Psoas muscle (tissue), 8 donors: ENCODE data around the gene LGALS1. TPM values are rescaled to one million over a fixed set of nuclear protein-coding genes. Genes with fewer than 3 reads are reported as not detected.
A peak's percentile ranks its signal among the peaks of the same experiment; 100 is the strongest.

Experiments used
- ATAC-seq, 4 donors: fragments of 200-7000 bp; cut with Tn5 transposase; one replicate each; pipeline ENCODE4 v1.9.1; 2020; ENCODE audit warnings: moderate library complexity in 3 of 4, mild to moderate bottlenecking in 2 of 4
- DNase-seq, 2 donors: peaks; one replicate each; pipeline ENCODE4 v3.0.0-alpha.2; 2020
- H3K27ac ChIP-seq: fragments of 200-600 bp; one replicate; pipeline ENCODE4 v1.8.0; 2022
- H3K27me3 ChIP-seq, 3 donors: fragments of 200-600 bp in 1 of 3; one replicate each; pipeline versions ENCODE4 v1.6.1 to v1.8.0; 2013 to 2022; ENCODE audit warnings: low read length in 2 of 3, mild to moderate bottlenecking in 2 of 3, moderate library complexity in 1 of 3; ENCODE audit not compliant: insufficient read depth in 3 of 3
- H3K36me3 ChIP-seq, 2 donors: fragments of 200-600 bp in 1 of 2; one replicate each; pipeline versions ENCODE4 v1.6.1 to v1.8.0; 2013 to 2022; ENCODE audit warnings: low read depth in 1 of 2, mild to moderate bottlenecking in 1 of 2, moderate library complexity in 1 of 2; ENCODE audit not compliant: insufficient read depth in 1 of 2
- H3K4me1 ChIP-seq: fragments of 200-600 bp; one replicate; pipeline ENCODE4 v1.8.0; 2022
- H3K4me3 ChIP-seq: fragments of 200-600 bp; one replicate; pipeline ENCODE4 v1.8.0; 2022; ENCODE audit warnings: mild to moderate bottlenecking
- H3K9me3 ChIP-seq: fragments of 200-600 bp; one replicate; pipeline ENCODE4 v1.8.0; 2022
- WGBS, 3 donors: extraction: QIAGEN DNeasy Blood & Tissue Kit; methylation state at CpG; one replicate each; pipeline versions ENCODE4 v1.1.6 to v1.1.7; 2013; 5-methylcytosine and 5-hydroxymethylcytosine counted together
- intact Hi-C, 2 donors: fragments of 100-400 bp; cut with DNase I; formaldehyde crosslinking; loops; one replicate each; pipeline versions ENCODE4 v1.11.0 to v1.14.2; 2022
- polyA plus RNA-seq, 3 donors: library from polyadenylated mRNA; stranded (reverse); fragments of 200-250 nt; gene quantifications; one replicate each; pipeline ENCODE4 v1.2.3, GENCODE V29; 2013
- total RNA-seq, 4 donors: library from RNA; stranded (reverse); fragmentation: NEBNext Ultra II Directional in 2 of 4; extraction: Animal tissue kit (Norgen Biotek cat#: 25700) in 2 of 4; gene quantifications; one replicate each; pipeline versions ENCODE4 v1.2.1 to v1.2.4, GENCODE V29; 2021 to 2023
- TF ChIP-seq, protein P1 (sequence below): fragments of 200-600 bp; IDR thresholded peaks from one replicate; pipeline ENCODE4 v1.8.0; 2022; ENCODE audit warnings: antibody characterized with exemption
- donor health status: healthy with polysubstance abuse.
- donor health status: DM: no; HTN: no; CAD: no; lungs with moderate emphysema.
- donor health status: Bipolar disorder and iron deficiency.
- donor health status: healthy.
- donor health status: DM: yes; HTN: yes; CAD: no.
- donor health status: DM: no; HTN: no; CAD: no.
- donor health status: DM: no; HTN: no; CAD: no.
- donor health status: DM: yes; HTN: yes; CAD: no.

LGALS1 gene
- total and polyA plus RNA-seq, 7 donors: 434 to 1,817 (median 976) TPM

- Histone ChIP-seq H3K9me3 (no peaks in the 10 kb centered on the region), H3K4me3 (no peak overlapping the region), H3K27ac (no peak overlapping the region), H3K27me3 (no peaks in the 10 kb centered on the region), H3K4me1 (peaks cover 6% of the 10 kb centered on the region), H3K36me3 (no peaks in the 10 kb centered on the region)
- ATAC-seq: no peak
- TF ChIP-seq, protein P1, sequence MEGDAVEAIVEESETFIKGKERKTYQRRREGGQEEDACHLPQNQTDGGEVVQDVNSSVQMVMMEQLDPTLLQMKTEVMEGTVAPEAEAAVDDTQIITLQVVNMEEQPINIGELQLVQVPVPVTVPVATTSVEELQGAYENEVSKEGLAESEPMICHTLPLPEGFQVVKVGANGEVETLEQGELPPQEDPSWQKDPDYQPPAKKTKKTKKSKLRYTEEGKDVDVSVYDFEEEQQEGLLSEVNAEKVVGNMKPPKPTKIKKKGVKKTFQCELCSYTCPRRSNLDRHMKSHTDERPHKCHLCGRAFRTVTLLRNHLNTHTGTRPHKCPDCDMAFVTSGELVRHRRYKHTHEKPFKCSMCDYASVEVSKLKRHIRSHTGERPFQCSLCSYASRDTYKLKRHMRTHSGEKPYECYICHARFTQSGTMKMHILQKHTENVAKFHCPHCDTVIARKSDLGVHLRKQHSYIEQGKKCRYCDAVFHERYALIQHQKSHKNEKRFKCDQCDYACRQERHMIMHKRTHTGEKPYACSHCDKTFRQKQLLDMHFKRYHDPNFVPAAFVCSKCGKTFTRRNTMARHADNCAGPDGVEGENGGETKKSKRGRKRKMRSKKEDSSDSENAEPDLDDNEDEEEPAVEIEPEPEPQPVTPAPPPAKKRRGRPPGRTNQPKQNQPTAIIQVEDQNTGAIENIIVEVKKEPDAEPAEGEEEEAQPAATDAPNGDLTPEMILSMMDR: no peak
- 92 to 96% (median 93%) methylated on average over 24 to 25 of the region's 25 CpGs for WGBS, 3 donors
- intact Hi-C loops: no loop called here
- no peak for DNase-seq
Observed at GRCh38 chr22:37725551-37726240, 50.3 kb downstream of the LGALS1 start.

DNA sequence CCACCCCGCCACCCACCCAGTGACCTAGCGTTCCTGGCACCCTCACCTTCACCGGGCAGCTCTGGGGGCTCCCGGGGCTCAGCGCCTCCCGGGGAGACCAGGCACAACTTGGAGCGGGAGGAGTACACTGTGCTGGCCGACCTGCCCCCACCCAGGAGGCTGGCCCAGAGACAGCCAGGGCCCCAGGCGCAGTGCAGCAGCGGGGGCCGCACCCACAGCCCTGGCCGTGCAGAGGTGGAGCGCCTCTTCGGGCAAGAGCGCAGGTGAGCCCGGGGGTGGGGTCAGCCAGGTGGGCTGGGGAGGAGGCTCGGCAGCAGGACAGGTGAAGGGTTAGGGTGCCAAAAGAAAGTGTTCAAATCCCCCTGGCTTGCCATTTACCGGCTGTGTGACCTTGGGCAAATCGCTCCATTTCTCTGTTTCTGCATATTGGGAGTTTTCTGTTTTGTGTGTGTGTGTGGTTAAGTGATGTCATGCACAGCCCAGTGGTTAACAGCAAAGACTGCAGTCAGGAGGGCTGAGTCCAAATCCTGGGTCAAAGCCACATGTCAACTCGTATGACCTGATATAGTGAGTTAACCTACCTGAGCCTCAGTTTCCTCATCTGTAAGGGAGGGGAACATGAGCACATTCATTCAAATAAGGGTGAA lies 50.9 kb downstream of the LGALS1 start:
- no peaks in the 10 kb centered on the region for H3K36me3 ChIP-seq
- peaks cover 6% of the 10 kb centered on the region for H3K4me1 ChIP-seq
- 88 to 91% (median 90%) methylated on average over 20 of the region's 20 CpGs for WGBS, 3 donors
- H3K4me3 ChIP-seq: no peak overlapping the region
- intact Hi-C loops: no loop called here
- no peaks in the 10 kb centered on the region for H3K9me3 ChIP-seq
- TF ChIP-seq, protein P1: no peak
- H3K27me3 ChIP-seq: no peaks in the 10 kb centered on the region
- ATAC-seq: peak in 1 of 4 donors; percentile 21
- no peak overlapping the region for H3K27ac ChIP-seq
- DNase-seq: no peak

DNA sequence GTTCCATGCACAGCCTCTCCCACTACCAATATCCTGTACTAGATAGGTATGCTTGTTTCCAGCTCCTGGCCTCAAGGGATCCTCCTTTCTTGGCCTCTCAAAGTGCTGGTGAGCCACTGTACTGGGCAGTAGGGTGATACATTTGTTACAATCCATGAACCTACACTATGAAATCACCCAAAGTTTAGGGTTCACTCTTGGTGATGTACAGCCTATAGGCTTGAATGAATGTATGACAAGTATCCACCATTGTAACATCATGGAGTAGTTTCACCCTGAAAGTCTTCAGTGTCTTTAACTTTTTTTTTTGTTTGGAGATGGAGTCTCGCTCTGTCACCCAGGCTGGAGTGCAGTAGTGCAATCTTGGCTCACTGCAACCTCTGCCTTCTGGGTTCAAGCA lies 53.2 kb downstream of the LGALS1 start:
- Histone ChIP-seq H3K27ac (no peak overlapping the region), H3K27me3 (no peaks in the 10 kb centered on the region), H3K4me3 (no peak overlapping the region), H3K36me3 (no peaks in the 10 kb centered on the region), H3K9me3 (no peaks in the 10 kb centered on the region), H3K4me1 (peaks cover 6% of the 10 kb centered on the region)
- intact Hi-C loops: no loop called here
- DNase-seq: no peak
- 98 to 100% (median 100%) methylated on average over 1 of the region's 1 CpG for WGBS, 3 donors
- peak in 2 of 4 donors; percentile 16 to 35 for ATAC-seq
- TF ChIP-seq, protein P1: no peak

Other genes with a start within 250 kb of the LGALS1 start
- gene ELFN2, start 248.2 kb upstream of the LGALS1 start, total RNA-seq: not detected
- gene ELFN2, start 248.2 kb upstream of the LGALS1 start, polyA plus RNA-seq: under 1 TPM; 0.01 to 0.05 (median 0.01) TPM
- gene MFNG, start 189.3 kb upstream of the LGALS1 start, total RNA-seq: 1 to 10 TPM; 4.5 to 8.0 (median 7.7) TPM
- 1 to 10 TPM; 4.3 to 9.6 (median 8.2) TPM for gene MFNG, start 189.3 kb upstream of the LGALS1 start, polyA plus RNA-seq
- 1 to 10 TPM; 3.8 to 8.0 (median 4.5) TPM for gene CARD10, start 156.2 kb upstream of the LGALS1 start, total RNA-seq
- 1 to 10 TPM; 2.9 to 6.9 (median 4.1) TPM for gene CARD10, start 156.2 kb upstream of the LGALS1 start, polyA plus RNA-seq
- 10 to 100 TPM in 2 of 4 donors, 1 to 10 TPM in 2; 6.9 to 13.8 (median 10.7) TPM for gene CDC42EP1, start 115.2 kb upstream of the LGALS1 start, total RNA-seq
- gene CDC42EP1, start 115.2 kb upstream of the LGALS1 start, polyA plus RNA-seq: 1 to 10 TPM; 3.8 to 5.9 (median 4.1) TPM
- not detected for gene LGALS2, start 95.5 kb upstream of the LGALS1 start, total RNA-seq
- gene LGALS2, start 95.5 kb upstream of the LGALS1 start, polyA plus RNA-seq: under 1 TPM in 2 of 3 donors, not detected in 1; 0.06 to 0.35 TPM
- 10 to 100 TPM; 31.9 to 37.2 (median 33.1) TPM for gene GGA1, start 66.8 kb upstream of the LGALS1 start, total RNA-seq
- 10 to 100 TPM; 30.2 to 39.4 (median 39.4) TPM for gene GGA1, start 66.8 kb upstream of the LGALS1 start, polyA plus RNA-seq
- 1 to 10 TPM; 1.4 to 2.4 (median 1.9) TPM for gene SH3BP1, start 36.0 kb upstream of the LGALS1 start, total RNA-seq
- under 1 TPM; 0.20 to 0.64 (median 0.34) TPM for gene SH3BP1, start 36.0 kb upstream of the LGALS1 start, polyA plus RNA-seq
- gene PDXP, start 16.9 kb upstream of the LGALS1 start, total RNA-seq: 10 to 100 TPM in 3 of 4 donors, 1 to 10 TPM in 1; 9.0 to 13.0 (median 12.3) TPM
- 10 to 100 TPM in 2 of 3 donors, 1 to 10 TPM in 1; 9.8 to 37.9 (median 24.4) TPM for gene PDXP, start 16.9 kb upstream of the LGALS1 start, polyA plus RNA-seq
- 10 to 100 TPM; 11.9 to 15.4 (median 12.3) TPM for gene NOL12, start 10.7 kb downstream of the LGALS1 start, total RNA-seq
- gene NOL12, start 10.7 kb downstream of the LGALS1 start, polyA plus RNA-seq: 10 to 100 TPM; 21.0 to 43.4 (median 22.0) TPM
- 10 to 100 TPM; 22.1 to 34.6 (median 24.5) TPM for gene TRIOBP, start 21.4 kb downstream of the LGALS1 start, total RNA-seq
- 10 to 100 TPM; 19.1 to 42.7 (median 24.7) TPM for gene TRIOBP, start 21.4 kb downstream of the LGALS1 start, polyA plus RNA-seq
- 10 to 100 TPM in 1 of 4 donors, 1 to 10 TPM in 3; 7.7 to 19.2 (median 9.3) TPM for gene GCAT, start 132.3 kb downstream of the LGALS1 start, total RNA-seq
- 1 to 10 TPM; 5.4 to 8.3 (median 7.8) TPM for gene GCAT, start 132.3 kb downstream of the LGALS1 start, polyA plus RNA-seq
- gene GALR3, start 147.7 kb downstream of the LGALS1 start, total RNA-seq: under 1 TPM in 1 of 4 donors, not detected in 3; 0.32 TPM
- under 1 TPM in 1 of 3 donors, not detected in 2; 0.04 TPM for gene GALR3, start 147.7 kb downstream of the LGALS1 start, polyA plus RNA-seq
- 10 to 100 TPM; 11.3 to 18.0 (median 12.5) TPM for gene ANKRD54, start 168.7 kb downstream of the LGALS1 start, total RNA-seq
- gene ANKRD54, start 168.7 kb downstream of the LGALS1 start, polyA plus RNA-seq: 10 to 100 TPM; 12.0 to 37.2 (median 13.9) TPM
- gene EIF3L, start 173.8 kb downstream of the LGALS1 start, total RNA-seq: 100 to 1,000 TPM; 369 to 483 (median 441) TPM
- 100 to 1,000 TPM; 265 to 327 (median 310) TPM for gene EIF3L, start 173.8 kb downstream of the LGALS1 start, polyA plus RNA-seq
- gene MICALL1, start 230.7 kb downstream of the LGALS1 start, total RNA-seq: 10 to 100 TPM; 16.4 to 24.7 (median 18.9) TPM
- 10 to 100 TPM; 10.3 to 16.9 (median 12.1) TPM for gene MICALL1, start 230.7 kb downstream of the LGALS1 start, polyA plus RNA-seq